ENCODE measurements around the gene STXBP3.
A peak's percentile ranks its signal among the peaks of the same experiment; 100 is the strongest.

The STXBP3 gene

GRCh38 chr1:108706643-108707042, 39.8 kb upstream of the STXBP3 start:
- TF ChIP-seq CTCF (IDR thresholded peaks at IDR 0.05; ENCODE audit: control extremely low read depth, extremely low read depth, low read depth, missing control alignments), result no peak
- no peak for DNase-seq (ENCODE audit: extremely low spot score)
- ChIA-PET POLR2A (no interaction called here), CTCF (interaction anchor here (1.6 kb wide), 1 partner anchor 17 kb away, joined by 3 read pairs; no protein-coding TSS in a partner anchor)

- no peak for DNase-seq (ENCODE audit: extremely low spot score)
- peak; percentile 23 for TF ChIP-seq CTCF (IDR thresholded peaks at IDR 0.05; ENCODE audit: control extremely low read depth, extremely low read depth, low read depth, missing control alignments)
- POLR2A ChIA-PET, result no interaction called here
- CTCF ChIA-PET, result interaction anchor here (0.8 to 1.7 kb wide), 9 partner anchors 8 to 196 kb away, joined by 3 to 10 read pairs (median 4); partner anchors contain the start of gene PRPF38B
Observed at GRCh38 chr1:108708691-108709660, 37.5 kb upstream of the STXBP3 start.

- no peak for TF ChIP-seq CTCF (IDR thresholded peaks at IDR 0.05; ENCODE audit: control extremely low read depth, extremely low read depth, low read depth, missing control alignments)
- DNase-seq (ENCODE audit: extremely low spot score), result no peak
- ChIA-PET POLR2A (no interaction called here), CTCF (interaction anchor here (1.2 to 1.3 kb wide), 2 partner anchors 10 to 35 kb away, joined by 3 read pairs; no protein-coding TSS in a partner anchor)
Observed at GRCh38 chr1:108712606-108713150, 33.8 kb upstream of the STXBP3 start, which contains the start of gene FNDC7. Gene FNDC7, plus strand, starts transcription at chr1:108712908. Its CDS starts 26 bp downstream, at chr1:108712934.

- ChIA-PET CTCF (no interaction called here), POLR2A (no interaction called here)
- no peak for DNase-seq (ENCODE audit: extremely low spot score)
- TF ChIP-seq CTCF (IDR thresholded peaks at IDR 0.05; ENCODE audit: control extremely low read depth, extremely low read depth, low read depth, missing control alignments), result no peak
Observed at GRCh38 chr1:108715932-108716331, 30.5 kb upstream of the STXBP3 start.

GRCh38 chr1:108716437-108717230, 29.8 kb upstream of the STXBP3 start:
- POLR2A ChIA-PET, result interaction anchor here (1.4 kb wide), 1 partner anchor 12 kb away, joined by 4 read pairs; no protein-coding TSS in a partner anchor
- no peak for TF ChIP-seq CTCF (IDR thresholded peaks at IDR 0.05; ENCODE audit: control extremely low read depth, extremely low read depth, low read depth, missing control alignments)
- CTCF ChIA-PET, result interaction anchor here (1.2 to 1.7 kb wide), 3 partner anchors 8 to 12 kb away, joined by 4 to 5 read pairs (median 5); no protein-coding TSS in a partner anchor
- no peak for DNase-seq (ENCODE audit: extremely low spot score)

Data from GM10248 (cell line).